GM12801 (cell line): Measurements from ENCODE around the gene TEAD1.

ENCODE experiments used
- CTCF ChIP-seq: IDR thresholded peaks from one replicate; pipeline ENCODE4 v1.5.1; 2011; ENCODE audit warnings: control low read depth; ENCODE audit not compliant: insufficient read length; ENCODE audit errors: extremely low read depth

Gene TEAD1

GRCh38 chr11:12800032-12800671 lies 125.9 kb downstream of the TEAD1 start:
- no peak for TF ChIP-seq CTCF

GRCh38 chr11:12800871-12801270 lies 126.7 kb downstream of the TEAD1 start:
- no peak for TF ChIP-seq CTCF

GRCh38 chr11:12801976-12802375 lies 127.8 kb downstream of the TEAD1 start:
- TF ChIP-seq CTCF: no peak

DNA sequence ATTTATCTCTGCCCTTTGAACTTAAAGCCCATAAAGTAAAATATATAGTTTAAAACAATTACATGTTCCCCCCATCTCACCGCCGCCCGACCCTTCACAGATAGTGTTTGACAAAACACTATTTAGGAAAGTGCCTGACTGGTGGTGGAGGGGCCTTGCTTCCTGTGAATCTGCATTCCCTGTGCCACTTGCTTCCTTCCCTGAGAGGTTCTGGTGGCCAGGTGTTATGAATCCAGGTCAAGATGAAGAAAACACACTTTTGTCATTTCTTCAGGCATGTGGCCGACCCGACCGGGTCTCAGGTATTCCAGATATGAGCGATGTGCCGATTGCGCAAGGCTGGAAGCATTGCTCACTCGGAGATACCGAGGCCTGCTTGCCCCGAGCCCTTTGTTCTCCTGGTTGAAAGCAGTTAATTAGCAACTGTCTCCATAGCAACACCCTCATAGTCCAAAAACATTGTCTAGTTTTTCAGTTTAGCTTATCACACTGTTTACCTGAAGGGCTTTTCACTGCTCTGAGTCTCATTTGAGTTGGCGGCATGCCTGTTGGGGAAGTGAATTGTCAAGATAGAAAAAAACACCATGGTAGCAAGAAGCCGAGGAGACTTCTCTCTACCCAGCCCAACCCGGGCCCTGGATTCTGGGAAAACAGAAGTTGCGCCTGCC lies 128.3 kb downstream of the TEAD1 start:
- no peak for TF ChIP-seq CTCF

- TF ChIP-seq CTCF: no peak
Measured at GRCh38 chr11:12803086-12803826, 129.0 kb downstream of the TEAD1 start.

DNA sequence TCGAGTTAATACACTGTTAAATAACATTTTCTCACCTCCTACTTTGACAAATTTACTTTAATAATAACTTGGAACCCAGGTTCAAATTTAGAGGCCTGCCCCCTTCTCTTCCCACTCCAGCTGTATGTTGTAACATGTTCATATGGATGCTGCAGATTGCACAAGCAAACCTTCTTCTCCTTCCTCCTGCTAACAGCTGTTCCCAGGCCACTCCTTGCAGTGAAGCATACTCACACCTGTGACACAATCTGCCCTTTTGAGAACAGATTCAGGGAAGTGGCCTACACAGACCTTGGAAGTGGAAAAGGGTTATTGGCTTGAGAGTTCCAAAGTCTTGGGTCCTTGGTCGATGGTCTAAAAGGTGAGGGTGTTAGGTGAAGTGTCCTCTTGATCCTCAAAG lies 131.9 kb downstream of the TEAD1 start:
- TF ChIP-seq CTCF: no peak

DNA sequence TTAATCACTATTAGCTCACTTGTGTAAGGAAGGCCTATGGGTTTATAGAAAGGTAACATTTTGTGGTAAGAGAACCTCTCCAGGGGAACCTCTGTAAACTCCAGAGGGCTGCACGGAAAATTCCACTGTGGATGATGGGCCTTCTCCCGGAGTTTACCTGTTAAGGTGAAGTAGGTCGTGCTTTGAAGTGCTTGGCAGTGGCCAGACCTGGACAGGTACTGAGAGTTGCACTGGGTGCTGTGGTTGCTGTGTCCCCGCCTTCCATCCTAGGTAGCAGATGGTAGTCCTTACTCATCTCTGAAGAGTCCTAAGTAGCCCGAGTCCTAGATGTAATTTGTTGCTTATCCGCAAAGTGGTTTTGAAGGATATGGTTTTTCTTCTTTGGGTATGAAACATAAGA lies 133.4 kb downstream of the TEAD1 start:
- TF ChIP-seq CTCF: no peak
